NCI-H82 (cell line): Measurements from ENCODE around the gene SVEP1.
A peak's percentile ranks its signal among the peaks of the same experiment; 100 is the strongest.

Experiments used
- DNase-seq: peaks from one replicate; lab custom pipeline; 2025; lab: John Stamatoyannopoulos, UW

Gene SVEP1

GRCh38 chr9:110319781-110320492, 259.6 kb downstream of the SVEP1 start:
- DNase-seq, result no peak

- DNase-seq, result no peak
Measured at GRCh38 chr9:110317911-110318310, 261.6 kb downstream of the SVEP1 start.

- DNase-seq, result peak; percentile 55
Measured at GRCh38 chr9:110316261-110317075, 263.1 kb downstream of the SVEP1 start.
